Gastrocnemius medialis (tissue), 4 donors: ENCODE measurements around the gene DUSP22. TPM values are rescaled to one million over a fixed set of nuclear protein-coding genes. Genes with fewer than 3 reads are reported as not detected.
A peak's percentile ranks its signal among the peaks of the same experiment; 100 is the strongest.

Experiments used
- ATAC-seq, 2 donors: fragments of 150-250 bp; one replicate each; pipeline ENCODE4 v1.9.1; 2016
- DNase-seq, 2 donors: peaks; one replicate each; pipeline ENCODE4 v3.0.0-alpha.2; 2019
- H3K27ac ChIP-seq, 4 donors: fragments of 200-600 bp; sonication (generic); 1 replicate in 1 of 4; 2 replicates in 3 of 4; pipeline ENCODE4 v1.5.1; 2016 to 2018; ENCODE audit warnings: mild to moderate bottlenecking in 2 of 4, moderate library complexity in 1 of 4
- H3K27me3 ChIP-seq, 3 donors: fragments of 200-600 bp; sonication (generic) in 2 of 3; 1 replicate in 1 of 3; 2 replicates in 2 of 3; pipeline versions ENCODE4 v1.5.1 to v1.6.0; 2016 to 2019; ENCODE audit warnings: mild to moderate bottlenecking in 1 of 3, moderate library complexity in 1 of 3
- H3K36me3 ChIP-seq, 2 donors: fragments of 200-600 bp; sonication (generic) in 1 of 2; one replicate each; pipeline ENCODE4 v1.5.1; 2017 to 2018
- H3K4me1 ChIP-seq, 2 donors: fragments of 200-600 bp; sonication (generic) in 1 of 2; one replicate each; pipeline ENCODE4 v1.5.1; 2016 to 2017; ENCODE audit warnings: mild to moderate bottlenecking in 2 of 2
- H3K4me3 ChIP-seq, 4 donors: fragments of 200-600 bp; sonication (generic) in 3 of 4; 1 replicate in 1 of 4; 2 replicates in 3 of 4; pipeline ENCODE4 v1.5.1; 2016 to 2019; ENCODE audit warnings: mild to moderate bottlenecking in 2 of 4
- H3K9me3 ChIP-seq, 3 donors: fragments of 200-600 bp; sonication (generic) in 2 of 3; 1 replicate in 1 of 3; 2 replicates in 2 of 3; pipeline ENCODE4 v1.5.1; 2016 to 2019
- POLR2A ChIP-seq, 2 donors: fragments of 450-650 bp; IDR thresholded peaks; one replicate each; pipeline ENCODE4 v1.6.1; 2017; ENCODE audit warnings: antibody characterized with exemption in 2 of 2, mild to moderate bottlenecking in 2 of 2, moderate library complexity in 2 of 2
- in situ Hi-C, 4 donors: fragments of 200-750 bp; cut with MboI; loops; one replicate each; pipeline versions ENCODE4 v1.15.0 to v1.8.0; 2017; ENCODE audit warnings: low sequenced_read_pairs in 4 of 4
- intact Hi-C: fragments of 100-400 bp; cut with DNase I; formaldehyde crosslinking; loops from one replicate; pipeline ENCODE4 v1.15.1; 2023; ENCODE audit warnings: low total_unique reads
- total RNA-seq, 4 donors: library from RNA; depleted of rRNA; stranded (reverse); fragments of >200 nt; gene quantifications; one replicate each; pipeline versions ENCODE4 v1.1.0 to v1.2.3, GENCODE V29; 2016
- TF ChIP-seq, protein P1 (sequence below), 5 experiments: fragments of 450-650 bp in 3 of 5; fragments of 200-600 bp in 2 of 5; sonication (generic) in 2 of 5; IDR thresholded peaks in 4 of 5; conservative IDR thresholded peaks in 1 of 5; 1 replicate in 4 of 5; 2 replicates in 1 of 5; pipeline ENCODE4 v1.5.1; 2016 to 2019; ENCODE audit warnings: antibody characterized with exemption in 5 of 5, mild to moderate bottlenecking in 3 of 5, moderate library complexity in 3 of 5

The DUSP22 gene
- total RNA-seq, 4 donors from 2014 or later, result 53.4 to 70.7 (median 61.3) TPM

DNA sequence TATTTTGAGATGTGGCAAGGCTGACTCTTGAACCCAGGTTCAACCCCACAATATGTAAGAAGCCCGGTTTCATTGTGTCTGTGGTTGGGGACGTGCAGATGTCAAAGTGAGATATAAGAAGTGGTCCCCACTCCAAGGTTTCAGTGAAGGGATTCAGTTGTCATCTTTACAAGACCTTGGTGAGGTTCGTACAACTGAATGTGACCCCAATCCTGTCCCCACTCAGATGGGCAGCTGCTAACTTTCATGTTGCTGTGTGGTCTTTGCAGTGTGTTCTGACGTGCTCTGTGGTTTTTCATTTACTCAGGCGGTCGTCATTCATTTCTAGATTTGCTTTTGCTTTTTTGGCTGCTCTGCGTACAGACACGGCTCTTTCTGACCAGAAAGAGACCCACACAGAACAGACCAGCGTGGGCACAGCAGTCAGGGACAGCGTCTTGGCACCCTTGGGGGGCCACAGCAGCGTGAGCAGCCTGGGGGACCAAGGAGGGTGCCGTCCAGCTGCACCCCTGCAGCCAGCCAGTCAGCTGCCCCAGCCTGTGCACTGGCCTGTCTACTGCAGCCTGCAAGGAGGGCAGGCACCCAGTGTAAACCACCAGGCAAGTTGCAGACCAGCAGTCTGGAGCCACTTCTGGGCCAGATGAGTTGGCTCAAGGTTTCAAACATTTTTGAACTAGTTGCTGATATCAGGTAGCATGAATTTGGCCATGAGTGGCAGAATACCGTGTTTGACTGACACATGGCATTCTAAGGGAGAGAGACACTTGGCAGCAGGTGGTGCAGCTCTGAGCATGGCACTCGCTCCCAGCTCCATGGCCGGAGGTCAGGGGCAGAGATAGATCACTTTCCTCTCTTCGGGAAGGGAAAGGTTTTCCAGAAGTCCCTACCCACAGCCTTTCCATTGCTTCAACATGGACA lies 49.9 kb downstream of the DUSP22 start:
- ATAC-seq (peak in 1 of 2 donors; percentile 58), DNase-seq (no peak)
- in situ Hi-C loops (no loop called here), intact Hi-C loops (no loop called here)
- no peaks in the 10 kb centered on the region for H3K9me3 ChIP-seq
- H3K27ac ChIP-seq, result no peak overlapping the region
- no peaks in the 10 kb centered on the region for H3K36me3 ChIP-seq
- no peak for TF ChIP-seq POLR2A (IDR thresholded peaks at IDR 0.05)
- TF ChIP-seq, protein P1, sequence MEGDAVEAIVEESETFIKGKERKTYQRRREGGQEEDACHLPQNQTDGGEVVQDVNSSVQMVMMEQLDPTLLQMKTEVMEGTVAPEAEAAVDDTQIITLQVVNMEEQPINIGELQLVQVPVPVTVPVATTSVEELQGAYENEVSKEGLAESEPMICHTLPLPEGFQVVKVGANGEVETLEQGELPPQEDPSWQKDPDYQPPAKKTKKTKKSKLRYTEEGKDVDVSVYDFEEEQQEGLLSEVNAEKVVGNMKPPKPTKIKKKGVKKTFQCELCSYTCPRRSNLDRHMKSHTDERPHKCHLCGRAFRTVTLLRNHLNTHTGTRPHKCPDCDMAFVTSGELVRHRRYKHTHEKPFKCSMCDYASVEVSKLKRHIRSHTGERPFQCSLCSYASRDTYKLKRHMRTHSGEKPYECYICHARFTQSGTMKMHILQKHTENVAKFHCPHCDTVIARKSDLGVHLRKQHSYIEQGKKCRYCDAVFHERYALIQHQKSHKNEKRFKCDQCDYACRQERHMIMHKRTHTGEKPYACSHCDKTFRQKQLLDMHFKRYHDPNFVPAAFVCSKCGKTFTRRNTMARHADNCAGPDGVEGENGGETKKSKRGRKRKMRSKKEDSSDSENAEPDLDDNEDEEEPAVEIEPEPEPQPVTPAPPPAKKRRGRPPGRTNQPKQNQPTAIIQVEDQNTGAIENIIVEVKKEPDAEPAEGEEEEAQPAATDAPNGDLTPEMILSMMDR (IDR thresholded peaks at IDR 0.05 in 4 of 5, conservative IDR thresholded peaks at IDR 0.05 in 1 of 5), result no peak
- H3K27me3 ChIP-seq, result no peaks in the 10 kb centered on the region
- H3K4me1 ChIP-seq, result peaks cover 17 to 22% of the 10 kb centered on the region in 2 donors
- no peak overlapping the region for H3K4me3 ChIP-seq

DNA sequence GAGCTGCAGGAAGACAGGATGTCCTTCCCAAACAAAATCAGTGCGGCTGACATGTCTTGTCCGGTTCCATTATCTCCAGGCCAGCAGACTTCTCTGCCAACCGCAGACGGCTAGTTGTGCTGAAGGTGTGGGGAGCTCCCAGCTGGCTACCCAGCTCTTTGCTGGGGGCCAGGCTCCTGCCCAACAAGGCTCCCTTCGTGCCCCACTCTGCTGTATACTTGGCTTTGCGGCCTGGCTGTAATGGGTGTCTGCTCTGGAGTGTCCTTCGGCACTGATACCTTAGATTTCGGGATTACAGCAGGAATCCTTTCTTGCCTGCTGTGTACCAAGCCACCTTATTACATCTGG lies 50.5 kb downstream of the DUSP22 start:
- Histone ChIP-seq H3K4me1 (peaks cover 17 to 22% of the 10 kb centered on the region in 2 donors), H3K9me3 (no peaks in the 10 kb centered on the region), H3K4me3 (no peak overlapping the region), H3K27ac (no peak overlapping the region), H3K36me3 (peaks cover 0 to under 1% of the 10 kb centered on the region in 2 donors), H3K27me3 (no peaks in the 10 kb centered on the region)
- in situ Hi-C loops (no loop called here), intact Hi-C loops (no loop called here)
- no peak for DNase-seq
- TF ChIP-seq, protein P1 (IDR thresholded peaks at IDR 0.05 in 4 of 5, conservative IDR thresholded peaks at IDR 0.05 in 1 of 5), result no peak
- TF ChIP-seq POLR2A (IDR thresholded peaks at IDR 0.05), result no peak
- no peak for ATAC-seq

DNA sequence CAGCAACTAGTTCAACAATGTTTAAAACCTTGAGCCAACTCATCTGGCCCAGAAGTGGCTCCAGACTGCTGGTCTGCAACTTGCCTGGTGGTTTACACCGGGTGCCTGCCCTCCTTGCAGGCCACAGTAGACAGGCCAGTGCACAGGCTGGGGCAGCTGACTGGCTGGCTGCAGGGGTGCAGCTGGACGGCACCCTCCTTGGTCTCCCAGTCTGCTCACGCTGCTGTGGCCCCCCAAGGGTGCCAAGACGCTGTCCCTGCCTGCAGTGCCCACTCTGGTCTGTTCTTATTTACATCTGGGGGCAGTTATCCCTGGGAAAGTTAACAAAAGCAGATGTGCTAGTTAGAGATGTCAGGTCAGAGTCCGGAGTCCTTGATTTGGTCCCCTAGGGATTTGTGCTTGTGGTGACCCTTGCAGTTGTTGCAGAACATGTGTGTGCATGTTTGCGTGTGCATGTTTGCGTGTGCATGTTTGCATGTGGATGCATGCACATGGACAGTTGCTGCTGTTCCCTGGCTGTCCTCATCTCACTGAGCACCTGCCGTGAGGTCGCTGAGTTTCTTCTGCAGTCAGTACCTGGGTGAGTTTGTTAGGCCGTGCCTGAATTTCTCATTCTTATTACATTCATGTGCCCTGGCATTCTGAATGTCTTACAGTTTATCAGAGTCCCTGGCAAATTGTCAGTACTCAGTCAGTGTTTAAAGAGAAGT lies 51.1 kb downstream of the DUSP22 start:
- no peaks in the 10 kb centered on the region for H3K27me3 ChIP-seq
- intact Hi-C loops, result no loop called here
- no peak overlapping the region for H3K27ac ChIP-seq
- peaks cover 17 to 19% of the 10 kb centered on the region in 2 donors for H3K4me1 ChIP-seq
- TF ChIP-seq, protein P1 (IDR thresholded peaks at IDR 0.05 in 4 of 5, conservative IDR thresholded peaks at IDR 0.05 in 1 of 5), result no peak
- no peak for TF ChIP-seq POLR2A (IDR thresholded peaks at IDR 0.05)
- no peak overlapping the region for H3K4me3 ChIP-seq
- ATAC-seq, result no peak
- peaks cover 0 to 6% of the 10 kb centered on the region in 2 donors for H3K36me3 ChIP-seq
- no peaks in the 10 kb centered on the region for H3K9me3 ChIP-seq
- no peak for DNase-seq
- in situ Hi-C loops, result no loop called here

DNA sequence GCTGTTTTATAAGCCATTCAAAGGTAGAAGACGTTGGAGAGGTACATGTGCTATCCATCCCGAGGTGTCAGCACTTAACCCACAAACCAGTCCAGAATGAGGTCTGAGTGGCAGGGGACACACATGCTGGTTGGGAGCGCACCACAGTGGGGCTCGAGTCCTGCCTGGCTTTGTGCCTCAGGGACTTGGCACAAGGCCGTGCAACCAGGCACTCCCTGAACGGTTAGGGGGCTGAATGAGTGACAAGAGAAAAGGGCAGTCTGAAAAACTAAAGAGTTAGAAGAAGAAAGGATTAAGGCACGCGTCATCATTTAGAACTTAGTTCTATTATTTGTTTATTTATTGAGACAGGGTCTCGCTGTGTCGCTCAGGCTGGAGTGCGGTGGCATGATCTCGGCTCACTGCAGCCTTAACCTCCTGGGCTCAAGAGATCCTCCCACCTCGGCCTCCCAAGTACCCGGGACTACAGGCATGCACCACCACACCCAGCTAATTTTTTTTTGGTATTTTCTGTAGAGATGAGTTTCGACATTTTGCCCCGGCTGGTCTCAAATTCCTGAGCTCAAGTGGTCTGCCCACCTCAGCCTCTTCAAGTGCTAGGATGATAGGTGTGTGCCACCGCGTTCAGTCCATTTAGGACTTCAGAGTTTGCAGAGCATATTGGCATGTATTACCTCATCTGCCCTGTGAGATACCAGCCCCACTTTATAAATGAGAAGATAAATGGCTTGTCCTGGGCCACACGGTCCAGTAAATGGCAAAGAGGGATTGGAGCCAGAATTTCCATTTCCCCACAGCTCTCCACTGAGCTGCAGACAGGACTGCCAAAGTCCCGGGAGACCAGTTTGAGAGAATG lies 51.9 kb downstream of the DUSP22 start:
- Histone ChIP-seq H3K27me3 (no peaks in the 10 kb centered on the region), H3K4me1 (peaks cover 13% of the 10 kb centered on the region in 2 donors), H3K27ac (no peak overlapping the region), H3K36me3 (peaks cover 0 to 13% of the 10 kb centered on the region in 2 donors), H3K4me3 (no peak overlapping the region), H3K9me3 (no peaks in the 10 kb centered on the region)
- in situ Hi-C loops (no loop called here), intact Hi-C loops (no loop called here)
- no peak for DNase-seq
- TF ChIP-seq POLR2A (IDR thresholded peaks at IDR 0.05), result no peak
- TF ChIP-seq, protein P1 (IDR thresholded peaks at IDR 0.05 in 4 of 5, conservative IDR thresholded peaks at IDR 0.05 in 1 of 5), result no peak
- no peak for ATAC-seq
